K562 (cell line): ENCODE results near the gene IQCM. TPM values are rescaled to one million over a fixed set of nuclear protein-coding genes. Genes with fewer than 3 reads are reported as not detected.

Source experiments
- ATAC-seq: fragments of 200-7000 bp; cut with Tn5 transposase; 3 replicates; pipeline ENCODE4 v1.9.1; 2020; ENCODE audit warnings: moderate library complexity
- BruUV-seq: library from RNA; stranded (reverse); fragments of 400-500 nt; replicated peaks from 2 replicates; lab custom pipeline; 2021; lab: Mats Ljungman, UMichigan
- CTCF ChIA-PET: fragments of 300-600 bp; formaldehyde crosslinking; extraction: SDS; loops from one replicate; lab custom pipeline; 2021; ENCODE audit warnings: low intra/inter-chr PET ratio; lab: Yijun Ruan, JAX
- POLR2A ChIA-PET: fragments of 300-600, 350-650 bp; sonication (Branson Sonifier 250); formaldehyde crosslinking; extraction: SDS; loops from one replicate; lab custom pipeline; 2021; ENCODE audit warnings: antibody characterized with exemption, inconsistent platforms; lab: Yijun Ruan, JAX
- DNase-seq, 4 experiments: peaks; one replicate each; pipeline versions ENCODE4 v3.0.0 to v3.0.0-alpha.2; 2011 to 2018; ENCODE audit warnings: low spot score in 3 of 4, mixed read lengths in 3 of 4; ENCODE audit errors: extremely low read depth in 1 of 4
- FAIRE-seq: peaks from 2 replicates; lab custom pipeline; 2011; peaks lifted over from hg19 to GRCh38; lab: Jason Lieb, UNC
- H2AFZ ChIP-seq: 2 replicates; pipeline ENCODE4 v1.6.0; 2011; ENCODE audit warnings: low read depth, low read length, control low read depth, inconsistent platforms
- H3K27ac ChIP-seq: fragments of 200-600 bp; 3 replicates; pipeline ENCODE4 v1.8.0; 2011; ENCODE audit warnings: low read depth, mild to moderate bottlenecking, control low read depth, inconsistent platforms, low read length, moderate library complexity, mixed read lengths; ENCODE audit errors: extremely low read depth
- H3K27me3 ChIP-seq, 2 experiments: fragments of 300-600 bp in 1 of 2; 2 replicates in 1 of 2; 3 replicates in 1 of 2; pipeline versions ENCODE4 v1.6.0 to v1.8.0; 2011; ENCODE audit warnings: inconsistent platforms in 2 of 2, low read length in 2 of 2, mild to moderate bottlenecking in 1 of 2, mixed read lengths in 1 of 2, moderate library complexity in 1 of 2; ENCODE audit not compliant: control insufficient read depth in 2 of 2, insufficient read depth in 2 of 2
- H3K36me3 ChIP-seq: fragments of 300-600 bp; 3 replicates; pipeline ENCODE4 v1.8.0; 2011; ENCODE audit warnings: mild to moderate bottlenecking, low read length, inconsistent platforms; ENCODE audit not compliant: control insufficient read depth, insufficient read depth
- H3K4me1 ChIP-seq, 2 experiments: fragments of 200-600 bp in 1 of 2; replicated peaks in 1 of 2; 2 replicates in 1 of 2; 3 replicates in 1 of 2; pipeline versions ENCODE4 v1.5.1 to v1.8.0; 2011; ENCODE audit warnings: inconsistent platforms in 2 of 2, low read length in 2 of 2, mild to moderate bottlenecking in 1 of 2, mixed read lengths in 1 of 2, moderate library complexity in 1 of 2; ENCODE audit not compliant: control insufficient read depth in 2 of 2, insufficient read depth in 2 of 2
- H3K4me2 ChIP-seq: 2 replicates; pipeline ENCODE4 v1.6.1; 2011; ENCODE audit warnings: low read length, control low read depth, inconsistent platforms, mixed read lengths; ENCODE audit not compliant: insufficient read depth
- H3K4me3 ChIP-seq: fragments of 200-600 bp; sonication (generic), shearing (Covaris generic); 2 replicates; pipeline ENCODE4 v1.5.1; 2016; ENCODE audit warnings: control low read depth, inconsistent platforms
- H3K79me2 ChIP-seq: fragments of 200-600 bp; 3 replicates; pipeline ENCODE4 v1.8.0; 2011; ENCODE audit warnings: low read length, inconsistent platforms; ENCODE audit not compliant: control insufficient read depth, insufficient read depth
- H3K9ac ChIP-seq, 2 experiments: 2 replicates each; pipeline versions ENCODE4 v1.6.0 to v1.6.1; 2011; ENCODE audit warnings: low read depth in 2 of 2, low read length in 2 of 2, control low read depth in 1 of 2, inconsistent platforms in 1 of 2, mild to moderate bottlenecking in 1 of 2, mixed read lengths in 1 of 2; ENCODE audit not compliant: insufficient read depth in 1 of 2
- H3K9me1 ChIP-seq: one replicate; pipeline ENCODE4 v1.6.0; 2011; ENCODE audit warnings: inconsistent platforms, mild to moderate bottlenecking, low read length, moderate library complexity; ENCODE audit not compliant: control insufficient read depth, insufficient read depth
- H3K9me3 ChIP-seq: replicated peaks from 2 replicates; pipeline ENCODE4 v1.5.1; 2011; ENCODE audit warnings: low read depth, low read length, inconsistent platforms; ENCODE audit not compliant: control insufficient read depth, insufficient read depth
- H4K20me1 ChIP-seq: replicated peaks from 2 replicates; pipeline ENCODE4 v1.6.1; 2011; ENCODE audit warnings: low read length, inconsistent platforms, mixed read lengths; ENCODE audit not compliant: control insufficient read depth, insufficient read depth
- BRF1 ChIP-seq: IDR thresholded peaks from 3 replicates; pipeline ENCODE4 v1.6.1; 2011; ENCODE audit warnings: borderline replicate concordance, mild to moderate bottlenecking; ENCODE audit not compliant: insufficient read length; ENCODE audit errors: extremely low read depth
- ETS1 ChIP-seq: conservative IDR thresholded peaks from 2 replicates; pipeline ENCODE4 v1.6.1; 2011; ENCODE audit warnings: low read depth, mild to moderate bottlenecking, low read length; ENCODE audit not compliant: control insufficient read depth
- FOXJ3 ChIP-seq: sonication (generic); formaldehyde crosslinking; IDR thresholded peaks from 2 replicates; pipeline ENCODE4 v1.4.0; 2020; ENCODE audit warnings: mild to moderate bottlenecking, missing genetic modification reagents
- HES1 ChIP-seq: fragments of 450-650 bp; IDR thresholded peaks from 2 replicates; pipeline ENCODE4 v1.6.1; 2016; ENCODE audit warnings: low read depth, mild to moderate bottlenecking, moderate library complexity
- HLTF ChIP-seq: fragments of 450-650 bp; IDR thresholded peaks from 2 replicates; pipeline ENCODE4 v1.6.1; 2016
- KLF10 ChIP-seq: fragments of 250-450 bp; sonication (Bioruptor Pico); IDR thresholded peaks from 2 replicates; pipeline ENCODE4 v1.6.1; 2021; ENCODE audit warnings: matching md5 sums
- MCM7 ChIP-seq, 2 experiments: fragments of 450-650 bp; IDR thresholded peaks; 2 replicates each; pipeline ENCODE4 v1.6.1; 2016 to 2018
- POLR2A ChIP-seq: fragments of 450-650 bp; conservative IDR thresholded peaks from 2 replicates; pipeline ENCODE4 v1.6.1; 2016
- SFPQ ChIP-seq: fragments of 200-400 bp; formaldehyde crosslinking; IDR thresholded peaks from 2 replicates; pipeline ENCODE4 v1.6.1; 2017; ENCODE audit warnings: mild to moderate bottlenecking, low read depth, low read length, moderate library complexity
- SP2 ChIP-seq: IDR thresholded peaks from 2 replicates; pipeline ENCODE4 v1.6.1; 2011; ENCODE audit warnings: mild to moderate bottlenecking, low read depth, low read length, moderate library complexity; ENCODE audit not compliant: poor library complexity, severe bottlenecking; ENCODE audit errors: extremely low read depth
- THAP7 ChIP-seq: fragments of 250-450 bp; sonication (Bioruptor Pico); IDR thresholded peaks from 2 replicates; pipeline ENCODE4 v1.5.0; 2021
- U2AF2 ChIP-seq: fragments of 200-400 bp; formaldehyde crosslinking; optimal IDR thresholded peaks from 2 replicates; pipeline ENCODE3; 2017; ENCODE audit warnings: low read depth, mild to moderate bottlenecking, low read length
- XRCC3 ChIP-seq: fragments of 450-650 bp; IDR thresholded peaks from 2 replicates; pipeline ENCODE4 v1.6.1; 2017; ENCODE audit warnings: mild to moderate bottlenecking, moderate library complexity
- ZBTB26 ChIP-seq: fragments of 450-650 bp; formaldehyde crosslinking; IDR thresholded peaks from 2 replicates; pipeline ENCODE4 v1.4.0; 2022; ENCODE audit warnings: missing genetic modification characterization
- ZNF134 ChIP-seq: fragments of 250-450 bp; sonication (Bioruptor Pico); conservative IDR thresholded peaks from 2 replicates; pipeline ENCODE4 v1.4.0; 2020
- ZSCAN32 ChIP-seq: fragments of 450-650 bp; formaldehyde crosslinking; IDR thresholded peaks from 2 replicates; pipeline ENCODE4 v1.4.0; 2020; ENCODE audit warnings: mild to moderate bottlenecking, moderate library complexity
- WGBS: fragments of 100-300 bp; shearing (Covaris generic); methylation state at CpG from one replicate; pipeline ENCODE4 v1.1.6; 2016; ENCODE audit warnings: low coverage, mixed read lengths; ENCODE audit not compliant: insufficient coverage; ENCODE audit errors: missing lambda C conversion rate; 5-methylcytosine and 5-hydroxymethylcytosine counted together
- in situ Hi-C: fragments of 300-500 bp; cut with MboI; formaldehyde crosslinking; loops from 4 replicates; pipeline ENCODE4 v1.15.0; 2018; ENCODE audit warnings: inconsistent platforms, mixed read lengths
- intact Hi-C: fragments of 100-400 bp; cut with micrococcal nuclease; formaldehyde crosslinking; loops from 2 replicates; pipeline ENCODE4 v1.14.2; 2022
- polyA plus RNA-seq, 8 experiments: library from polyadenylated mRNA; depleted of rRNA in 4 of 8; stranded (reverse) in 5 of 8; unstranded in 3 of 8; fragments of >200 nt; fragmentation: Nextera tagmentation in 2 of 8; fragmentation: Illumina TruSeq in 1 of 8; extraction: Ambion mirVana in 2 of 8; extraction: Trizol in 1 of 8; gene quantifications; 2 replicates each; pipeline versions ENCODE4 v1.2.1 to v1.2.3, GENCODE V29; 2011 to 2014; ENCODE audit warnings: inconsistent platforms in 1 of 8, missing spikeins in 1 of 8
- total RNA-seq, 7 experiments: library from RNA; depleted of rRNA in 6 of 7; stranded (reverse); fragments of >200 nt in 6 of 7; fragmentation: Illumina TruSeq in 2 of 7; extraction: Trizol in 2 of 7; gene quantifications; 2 replicates each; pipeline versions ENCODE4 v1.2.1 to v1.2.3, GENCODE V29; 2011 to 2021; ENCODE audit warnings: low replicate concordance in 1 of 7

IQCM gene
- total and polyA plus RNA-seq, 9 of the 15 experiments (the other 6 are each of a cell fraction or from before 2014, with no cell fraction given) = not detected

- BruUV-seq = no TSS peak
- POLR2A ChIA-PET = no interaction called here
- TF ChIP-seq POLR2A = no peak
- TF ChIP-seq FOXJ3 (CRISPR knock-in tag) = no peak
- TF ChIP-seq KLF10 = no peak
- TF ChIP-seq SP2 = no peak
- TF ChIP-seq THAP7 (CRISPR knock-in tag) = no peak
- no peak for TF ChIP-seq HLTF
- TF ChIP-seq U2AF2 = no peak
- TF ChIP-seq ETS1 = no peak
- TF ChIP-seq BRF1 = no peak
- no peak for TF ChIP-seq HES1
- TF ChIP-seq ZSCAN32 (CRISPR knock-in tag) = no peak
- no peak for TF ChIP-seq ZNF134
- no peak for TF ChIP-seq XRCC3
- no peak for TF ChIP-seq ZBTB26 (CRISPR knock-in tag)
- no peak for TF ChIP-seq MCM7 (IDR thresholded peaks at IDR 0.05)
- no peak for TF ChIP-seq SFPQ
These were observed 471.2 kb downstream of the IQCM start for GRCh38 chr4:149344436-149344835.

More at GRCh38 chr4:149344436-149344835, 471.2 kb downstream of the IQCM start:
- Histone ChIP-seq H3K4me2 (no peak overlapping the region), H3K9me1 (no peaks in the 10 kb centered on the region), H3K9me3 (no peaks in the 10 kb centered on the region), H3K79me2 (no peaks in the 10 kb centered on the region), H3K27ac (no peak overlapping the region), H4K20me1 (no peaks in the 10 kb centered on the region), H3K4me1 (no peaks in the 10 kb centered on the region), H3K4me3 (no peak overlapping the region), H3K27me3 (no peaks in the 10 kb centered on the region), H3K36me3 (no peaks in the 10 kb centered on the region), H3K9ac (no peak overlapping the region), H2AFZ (no peak overlapping the region)
- WGBS = 4% methylated on average over 2 of the region's 3 CpGs
- ATAC-seq = no peak
- in situ Hi-C loops = no loop called here
- CTCF ChIA-PET = no interaction called here
- no peak for FAIRE-seq
- DNase-seq = no peak
- intact Hi-C loops = no loop called here
